Tibial nerve (tissue), 4 donors: ENCODE results near the gene ALX4. TPM values are rescaled to one million over a fixed set of nuclear protein-coding genes. Genes with fewer than 3 reads are reported as not detected.

Experiments used
- DNase-seq, 2 donors: peaks; one replicate each; pipeline ENCODE4 v3.0.0-alpha.2; 2019; ENCODE audit warnings: low spot score in 2 of 2
- H3K27ac ChIP-seq, 4 donors: fragments of 200-600 bp; sonication (generic) in 3 of 4; one replicate each; pipeline ENCODE4 v1.5.1; 2017 to 2019; ENCODE audit warnings: mild to moderate bottlenecking in 1 of 4
- H3K27me3 ChIP-seq, 2 donors: fragments of 200-600 bp; sonication (generic) in 1 of 2; one replicate each; pipeline versions ENCODE4 v1.5.1 to v1.6.0; 2017 to 2019
- H3K36me3 ChIP-seq, 3 donors: fragments of 200-600 bp; sonication (generic); one replicate each; pipeline ENCODE4 v1.5.1; 2018 to 2019
- H3K4me1 ChIP-seq, 4 donors: fragments of 200-600 bp; sonication (generic) in 3 of 4; one replicate each; pipeline ENCODE4 v1.5.1; 2017 to 2019
- H3K4me3 ChIP-seq, 4 donors: fragments of 200-600 bp; sonication (generic) in 3 of 4; one replicate each; pipeline ENCODE4 v1.5.1; 2017 to 2019; ENCODE audit warnings: mild to moderate bottlenecking in 1 of 4, moderate library complexity in 1 of 4
- H3K9me3 ChIP-seq, 4 donors: fragments of 200-600 bp; sonication (generic) in 3 of 4; one replicate each; pipeline ENCODE4 v1.5.1; 2017 to 2019
- EP300 ChIP-seq, 2 donors: sonication (generic); formaldehyde crosslinking; IDR thresholded peaks; one replicate each; pipeline ENCODE4 v1.6.1; 2017; ENCODE audit warnings: antibody characterized with exemption in 2 of 2, mild to moderate bottlenecking in 1 of 2
- POLR2A ChIP-seq, 2 donors: fragments of 450-650 bp; IDR thresholded peaks; one replicate each; pipeline ENCODE4 v1.6.1; 2017; ENCODE audit warnings: antibody characterized with exemption in 2 of 2, mild to moderate bottlenecking in 2 of 2, moderate library complexity in 2 of 2
- WGBS, 2 donors: methylation state at CpG; one replicate each; pipeline ENCODE4 v1.1.5; 2018; 5-methylcytosine and 5-hydroxymethylcytosine counted together
- total RNA-seq, 4 donors: library from RNA; depleted of rRNA; stranded (reverse); fragments of >200 nt; gene quantifications; one replicate each; pipeline ENCODE4 v1.1.0, GENCODE V29; 2016
- TF ChIP-seq, protein P1 (sequence below), 5 experiments: fragments of 200-600 bp in 3 of 5; fragments of 450-650 bp in 2 of 5; sonication (generic) in 3 of 5; IDR thresholded peaks; one replicate each; pipeline ENCODE4 v1.5.1; 2016 to 2019; ENCODE audit warnings: antibody characterized with exemption in 5 of 5, mild to moderate bottlenecking in 3 of 5, moderate library complexity in 2 of 5

The ALX4 gene
- total RNA-seq, 4 donors from 2014 or later, result under 0.01 to 0.30 (median 0.22) TPM; not detected in 1

DNA sequence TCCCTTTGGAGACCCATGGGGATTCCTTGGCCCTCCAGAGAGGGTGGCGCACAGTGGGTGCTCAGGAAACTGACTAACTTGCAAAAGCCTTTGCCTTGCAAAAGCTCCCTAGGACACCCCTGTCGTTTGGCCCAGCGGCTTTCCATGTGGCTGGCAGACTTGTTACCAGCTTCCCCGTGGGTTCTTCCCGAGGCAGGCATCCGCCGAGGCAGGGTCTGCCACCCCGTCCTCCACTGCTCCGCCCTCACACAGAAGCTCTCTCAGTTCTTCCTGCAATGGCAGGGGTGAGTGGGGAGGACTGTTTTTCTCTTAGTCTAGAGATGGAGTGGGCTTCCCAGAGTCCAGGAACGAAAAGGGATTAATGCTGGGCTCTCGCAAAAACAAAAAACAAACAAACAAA lies 23.0 kb downstream of the ALX4 start:
- no peaks in the 10 kb centered on the region for H3K4me1 ChIP-seq
- TF ChIP-seq EP300 (IDR thresholded peaks at IDR 0.05) (no peak), POLR2A (IDR thresholded peaks at IDR 0.05) (no peak)
- TF ChIP-seq, protein P1, sequence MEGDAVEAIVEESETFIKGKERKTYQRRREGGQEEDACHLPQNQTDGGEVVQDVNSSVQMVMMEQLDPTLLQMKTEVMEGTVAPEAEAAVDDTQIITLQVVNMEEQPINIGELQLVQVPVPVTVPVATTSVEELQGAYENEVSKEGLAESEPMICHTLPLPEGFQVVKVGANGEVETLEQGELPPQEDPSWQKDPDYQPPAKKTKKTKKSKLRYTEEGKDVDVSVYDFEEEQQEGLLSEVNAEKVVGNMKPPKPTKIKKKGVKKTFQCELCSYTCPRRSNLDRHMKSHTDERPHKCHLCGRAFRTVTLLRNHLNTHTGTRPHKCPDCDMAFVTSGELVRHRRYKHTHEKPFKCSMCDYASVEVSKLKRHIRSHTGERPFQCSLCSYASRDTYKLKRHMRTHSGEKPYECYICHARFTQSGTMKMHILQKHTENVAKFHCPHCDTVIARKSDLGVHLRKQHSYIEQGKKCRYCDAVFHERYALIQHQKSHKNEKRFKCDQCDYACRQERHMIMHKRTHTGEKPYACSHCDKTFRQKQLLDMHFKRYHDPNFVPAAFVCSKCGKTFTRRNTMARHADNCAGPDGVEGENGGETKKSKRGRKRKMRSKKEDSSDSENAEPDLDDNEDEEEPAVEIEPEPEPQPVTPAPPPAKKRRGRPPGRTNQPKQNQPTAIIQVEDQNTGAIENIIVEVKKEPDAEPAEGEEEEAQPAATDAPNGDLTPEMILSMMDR (IDR thresholded peaks at IDR 0.05), result no peak

DNA sequence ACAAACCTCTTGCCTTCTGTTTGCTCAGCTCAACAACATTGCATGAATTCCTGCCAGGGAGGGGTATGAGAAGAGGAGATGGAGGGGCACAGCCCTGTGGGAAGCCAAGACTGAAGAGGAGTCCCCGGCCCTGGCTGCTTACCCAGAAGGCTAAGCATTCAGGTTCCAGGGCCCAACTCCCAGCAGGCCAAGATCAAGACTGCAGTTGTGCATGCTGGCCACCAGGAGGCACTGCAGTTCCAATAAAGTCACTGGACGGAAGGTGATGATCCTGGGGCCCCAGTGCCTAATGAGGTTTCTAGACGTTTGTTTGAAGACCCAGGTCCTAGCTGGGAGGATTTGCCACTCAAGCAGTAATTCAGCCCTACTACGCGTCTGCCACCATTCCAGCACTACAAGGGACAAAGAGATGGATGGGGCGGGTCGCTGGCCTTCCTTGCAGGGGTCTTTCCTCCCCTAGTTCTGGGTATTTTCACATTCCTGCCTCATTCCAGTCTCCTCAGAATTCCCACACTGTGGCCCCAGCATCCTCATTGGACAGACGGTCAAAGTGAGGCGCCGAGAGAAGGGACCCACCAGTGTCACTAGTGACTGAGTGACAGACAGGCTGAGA lies 23.6 kb downstream of the ALX4 start:
- H3K9me3 ChIP-seq, result no peaks in the 10 kb centered on the region
- peak in 1 of 2 donors; percentile 22 for DNase-seq
- TF ChIP-seq, protein P1 (IDR thresholded peaks at IDR 0.05), result peak; percentile 77 to 87 (median 84)
- no peak for TF ChIP-seq EP300 (IDR thresholded peaks at IDR 0.05)

More for the DNA sequence above, 23.0 kb downstream of the ALX4 start:
- Histone ChIP-seq H3K4me3 (no peak overlapping the region), H3K27me3 (no peaks in the 10 kb centered on the region), H3K9me3 (no peaks in the 10 kb centered on the region), H3K36me3 (no peaks in the 10 kb centered on the region), H3K27ac (no peak overlapping the region)
- 74 to 88% methylated on average over 11 of the region's 11 CpGs for WGBS, 2 donors
- no peak for DNase-seq

DNA sequence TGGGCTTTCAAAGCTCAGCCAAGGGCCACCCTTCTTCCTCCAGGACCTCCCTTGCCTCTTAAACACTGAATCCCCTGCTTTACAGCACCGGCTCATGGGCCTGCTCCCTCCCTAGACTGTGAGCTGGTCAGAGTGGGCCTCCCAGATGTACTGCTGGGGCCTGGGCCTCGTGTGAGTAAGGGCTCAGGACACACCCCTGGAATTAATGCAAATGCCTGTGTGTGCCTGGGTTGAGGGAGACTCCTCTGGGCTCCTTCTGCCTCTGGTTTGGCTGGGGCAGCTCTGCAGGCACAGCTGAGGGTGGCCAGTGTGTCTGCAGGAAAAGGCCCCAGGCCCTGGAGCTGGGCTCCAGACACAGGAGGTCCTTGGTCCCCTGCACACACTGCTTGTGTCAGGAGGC lies 24.2 kb downstream of the ALX4 start:
- no peak overlapping the region for H3K4me3 ChIP-seq
- 43 to 55% methylated on average over 2 of the region's 2 CpGs for WGBS, 2 donors
- TF ChIP-seq, protein P1 (IDR thresholded peaks at IDR 0.05), result no peak
- no peak for TF ChIP-seq POLR2A (IDR thresholded peaks at IDR 0.05)
- TF ChIP-seq EP300 (IDR thresholded peaks at IDR 0.05), result no peak
- H3K27me3 ChIP-seq, result no peaks in the 10 kb centered on the region
- H3K4me1 ChIP-seq, result no peaks in the 10 kb centered on the region
- no peak overlapping the region for H3K27ac ChIP-seq
- no peak for DNase-seq
- no peaks in the 10 kb centered on the region for H3K36me3 ChIP-seq
- H3K9me3 ChIP-seq, result no peaks in the 10 kb centered on the region

More for the DNA sequence above, 23.6 kb downstream of the ALX4 start:
- no peaks in the 10 kb centered on the region for H3K27me3 ChIP-seq
- H3K4me3 ChIP-seq, result no peak overlapping the region
- WGBS, 2 donors, result 53 to 64% methylated on average over 10 of the region's 10 CpGs
- no peaks in the 10 kb centered on the region for H3K36me3 ChIP-seq
- no peak overlapping the region for H3K27ac ChIP-seq
- H3K4me1 ChIP-seq, result no peaks in the 10 kb centered on the region

DNA sequence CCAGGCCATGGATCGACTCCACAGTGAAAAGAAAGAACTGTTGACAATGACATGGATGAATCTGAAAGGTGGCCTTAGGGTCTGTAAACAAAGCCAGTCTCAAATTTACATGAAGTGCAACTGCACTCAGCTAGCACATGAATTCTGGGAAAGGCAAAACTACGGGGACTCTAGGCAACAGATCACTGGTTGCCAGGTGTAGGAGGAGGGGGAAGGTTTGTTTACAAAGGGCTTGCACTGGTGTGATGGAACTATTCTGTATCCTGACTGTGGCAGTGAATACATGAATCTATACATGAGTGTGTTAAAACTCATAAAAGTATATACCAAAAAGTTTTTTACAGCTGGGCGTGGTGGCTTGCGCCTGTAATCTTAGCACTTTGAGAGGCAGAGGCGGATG lies 27.3 kb downstream of the ALX4 start:
- no peak for DNase-seq
- Histone ChIP-seq H3K4me3 (no peak overlapping the region), H3K27me3 (no peaks in the 10 kb centered on the region), H3K36me3 (no peaks in the 10 kb centered on the region), H3K27ac (no peak overlapping the region), H3K4me1 (peaks cover 0 to 8% (median 0%) of the 10 kb centered on the region in 4 donors), H3K9me3 (no peaks in the 10 kb centered on the region)
- no peak for TF ChIP-seq POLR2A (IDR thresholded peaks at IDR 0.05)
- no peak for TF ChIP-seq EP300 (IDR thresholded peaks at IDR 0.05)
- TF ChIP-seq, protein P1 (IDR thresholded peaks at IDR 0.05), result no peak
- 81 to 94% methylated on average over 5 of the region's 5 CpGs for WGBS, 2 donors

DNA sequence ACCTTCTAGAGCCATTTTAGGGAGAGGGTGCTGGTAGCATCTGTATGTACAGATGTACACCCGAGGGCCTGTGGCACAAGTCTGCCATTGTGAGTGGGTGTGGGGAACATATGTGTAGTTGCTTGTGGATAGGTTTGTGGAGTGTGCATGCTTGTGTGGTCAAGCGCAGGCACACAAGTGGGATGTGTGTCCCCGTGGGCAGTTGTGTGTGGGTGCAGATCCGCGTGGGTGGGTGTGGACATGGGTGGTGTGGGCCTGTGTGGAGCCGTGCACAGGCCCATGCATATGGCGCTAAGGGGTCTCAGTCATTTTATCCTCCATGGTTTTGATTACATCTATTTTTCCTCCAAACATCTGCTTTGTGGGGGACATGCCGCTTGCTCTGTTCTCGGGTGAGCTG lies 28.8 kb downstream of the ALX4 start:
- no peak for TF ChIP-seq POLR2A (IDR thresholded peaks at IDR 0.05)
- TF ChIP-seq EP300 (IDR thresholded peaks at IDR 0.05), result no peak
- TF ChIP-seq, protein P1 (IDR thresholded peaks at IDR 0.05), result no peak
- Histone ChIP-seq H3K4me3 (no peak overlapping the region), H3K4me1 (peaks cover 0 to 14% (median 0%) of the 10 kb centered on the region in 4 donors), H3K36me3 (no peaks in the 10 kb centered on the region), H3K27me3 (no peaks in the 10 kb centered on the region), H3K9me3 (no peaks in the 10 kb centered on the region), H3K27ac (no peak overlapping the region)
- no peak for DNase-seq
- WGBS, 2 donors, result 90% methylated on average over 9 of the region's 9 CpGs
